Activated naive CD4-positive, alpha-beta T cell treated with anti-CD3 and anti-CD28 coated beads, Interleukin-2, amount 10 ng/mL, durations not matched to agents 7 days and 5 days (primary cell): ENCODE measurements around the gene FKBP5.
"Not testable (repeated sequence)": the region's sequence is repeated elsewhere in the genome, so short reads cannot be mapped to it uniquely, and the experiment has no call there.

Experiments used
- CTCF ChIA-PET: fragments of 350-600 bp; sonication (Branson Sonifier 250); formaldehyde crosslinking; loops from one replicate; lab custom pipeline; 2021; ENCODE audit warnings: antibody characterized with exemption; lab: Charles Lee
- DNase-seq: peaks from one replicate; pipeline ENCODE4 v3.0.0-alpha.2; 2020
- H3K27ac Mint-ChIP-seq: one replicate; pipeline ENCODE4 v1.8.0; 2021; ENCODE audit warnings: mild to moderate bottlenecking, moderate library complexity, mixed read lengths
- H3K27me3 Mint-ChIP-seq: one replicate; pipeline ENCODE4 v1.8.0; 2021; ENCODE audit warnings: mild to moderate bottlenecking, mixed read lengths
- H3K36me3 Mint-ChIP-seq: one replicate; pipeline ENCODE4 v1.8.0; 2021; ENCODE audit warnings: mixed read lengths
- H3K4me1 Mint-ChIP-seq: one replicate; pipeline ENCODE4 v1.8.0; 2021; ENCODE audit warnings: mixed read lengths
- H3K4me3 Mint-ChIP-seq: one replicate; pipeline ENCODE4 v1.8.0; 2021; ENCODE audit warnings: mild to moderate bottlenecking, moderate library complexity, mixed read lengths
- H3K9me3 Mint-ChIP-seq: one replicate; pipeline ENCODE4 v1.8.0; 2021; ENCODE audit warnings: mixed read lengths

The FKBP5 gene

DNA sequence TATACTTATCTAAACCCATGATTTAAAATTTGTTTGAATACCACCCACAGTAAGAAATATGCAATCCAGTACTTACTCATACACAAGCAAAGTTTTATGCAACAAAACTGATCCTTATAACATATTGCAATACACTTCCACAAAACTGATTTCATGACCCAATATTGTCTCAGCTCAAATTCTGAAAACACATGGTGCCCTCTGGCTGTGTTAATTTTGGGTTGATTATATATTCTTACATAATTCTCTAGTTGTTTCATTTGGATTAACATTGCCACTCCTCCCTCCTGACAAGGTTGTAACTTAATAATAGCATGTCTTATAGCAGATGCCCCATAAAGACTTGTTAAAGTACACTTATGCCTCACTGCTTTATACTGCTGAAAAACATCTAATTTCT, 103.1 kb downstream of the FKBP5 start:
- peak overlapping the region; percentile 74 for H3K27ac Mint-ChIP-seq

DNA sequence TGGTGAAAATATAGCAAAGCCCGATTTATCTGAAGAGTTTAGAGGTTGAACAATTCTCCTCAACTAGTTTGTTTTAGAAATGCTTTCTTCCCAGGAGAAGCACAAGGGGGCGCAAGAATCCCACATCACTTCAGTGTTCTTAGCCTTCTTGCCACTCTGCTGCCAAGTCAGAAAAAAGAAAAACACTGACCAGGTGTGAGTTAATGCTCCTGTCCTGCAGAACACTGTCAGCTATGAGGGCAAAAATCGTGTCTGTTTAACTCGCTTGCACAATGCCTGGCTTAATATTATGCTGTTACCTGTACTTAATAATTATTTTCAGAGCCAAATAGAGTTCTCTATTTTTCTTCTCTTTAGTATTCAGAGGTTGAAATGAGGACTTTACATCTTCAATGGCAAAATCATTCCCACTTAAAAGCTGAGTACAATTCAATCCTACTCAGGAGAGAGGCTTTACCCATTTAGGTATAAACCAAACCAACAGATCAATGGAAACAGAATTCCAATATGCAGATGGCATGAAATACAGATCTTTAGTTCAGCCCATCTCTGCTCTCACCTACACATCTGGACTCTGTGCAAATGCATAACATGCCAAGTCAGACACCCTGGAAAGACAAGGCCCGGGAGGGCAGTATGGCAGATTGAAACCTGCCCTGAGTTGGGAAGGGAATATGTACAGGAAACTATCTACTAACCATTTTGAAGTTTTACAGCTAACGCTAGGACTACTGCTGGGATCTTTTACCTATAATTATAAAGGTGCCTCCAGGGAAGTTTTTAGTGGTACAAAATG, 104.6 kb downstream of the FKBP5 start:
- no peak overlapping the region for H3K4me3 Mint-ChIP-seq
- H3K9me3 Mint-ChIP-seq: no peaks in the 10 kb centered on the region
- peaks cover 28% of the 10 kb centered on the region for H3K36me3 Mint-ChIP-seq
- peaks cover 47% of the 10 kb centered on the region for H3K4me1 Mint-ChIP-seq
- peak; percentile 85 for DNase-seq
- peak overlapping the region; percentile 78 for H3K27ac Mint-ChIP-seq
- H3K27me3 Mint-ChIP-seq: no peaks in the 10 kb centered on the region
- CTCF ChIA-PET: interaction anchor here (0.7 to 9.2 kb wide), 12 partner anchors 11 to 287 kb away, joined by 3 to 169 read pairs (median 4); partner anchors contain the start of genes ARMC12 and DEF6

More for the DNA sequence above, 103.1 kb downstream of the FKBP5 start:
- no peak overlapping the region for H3K4me3 Mint-ChIP-seq
- peaks cover 57% of the 10 kb centered on the region for H3K4me1 Mint-ChIP-seq
- CTCF ChIA-PET: interaction anchor here (0.7 to 9.2 kb wide), 6 partner anchors 34 to 290 kb away, joined by 3 to 169 read pairs (median 8); partner anchors contain the start of gene ARMC12
- no peaks in the 10 kb centered on the region for H3K27me3 Mint-ChIP-seq
- peaks cover 36% of the 10 kb centered on the region for H3K36me3 Mint-ChIP-seq
- DNase-seq: no peak
- no peaks in the 10 kb centered on the region for H3K9me3 Mint-ChIP-seq

DNA sequence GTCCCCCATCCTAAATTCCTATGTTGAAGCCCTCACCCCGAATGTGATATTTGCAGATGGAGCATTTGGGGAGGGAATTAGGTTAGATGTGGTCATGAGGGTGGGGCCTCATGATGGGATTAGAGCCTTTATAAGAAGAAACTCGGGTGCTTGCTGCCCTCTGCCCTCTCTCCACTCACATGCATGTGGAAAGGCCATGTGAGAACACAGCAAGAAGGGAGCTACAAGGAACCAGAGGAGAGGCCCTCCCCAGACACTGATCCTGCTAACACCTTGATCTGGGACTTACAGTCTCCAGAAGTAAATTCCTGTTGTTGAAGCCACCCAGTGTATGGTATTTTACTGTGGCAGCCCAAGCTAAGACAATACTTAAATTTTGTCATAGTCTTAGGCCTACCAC, 106.4 kb downstream of the FKBP5 start:
- Mint-ChIP-seq H3K36me3 (peaks cover 28% of the 10 kb centered on the region), H3K27me3 (no peaks in the 10 kb centered on the region), H3K4me3 (no peak overlapping the region), H3K4me1 (peaks cover 43% of the 10 kb centered on the region), H3K9me3 (no peaks in the 10 kb centered on the region), H3K27ac (no peak overlapping the region)
- CTCF ChIA-PET: interaction anchor here (0.6 to 9.2 kb wide), 5 partner anchors 9 to 153 kb away, joined by 3 to 169 read pairs (median 3); partner anchors contain the start of gene ARMC12
- DNase-seq: no peak

DNA sequence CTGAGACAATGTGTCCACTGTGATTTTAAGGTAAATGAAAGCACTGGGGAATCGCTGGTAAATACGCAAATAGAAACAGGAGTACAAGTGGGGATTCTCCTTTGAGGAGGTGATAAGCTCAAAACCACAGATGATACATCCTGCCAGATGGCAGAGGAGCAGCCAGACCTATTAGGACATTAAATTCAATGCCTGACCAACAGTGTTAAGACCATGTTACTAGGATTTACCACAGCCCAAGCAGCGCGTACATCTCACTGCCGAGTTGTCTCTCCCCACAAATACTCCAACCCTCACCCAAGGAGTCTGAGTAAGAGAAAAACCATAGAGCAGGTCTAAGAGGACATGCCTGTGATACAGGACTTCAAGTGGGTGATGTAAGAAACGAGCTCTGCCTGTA, 107.1 kb downstream of the FKBP5 start:
- Mint-ChIP-seq H3K4me1 (peaks cover 36% of the 10 kb centered on the region), H3K4me3 (no peak overlapping the region), H3K36me3 (peaks cover 29% of the 10 kb centered on the region), H3K27ac (peak overlapping the region; percentile 42), H3K27me3 (no peaks in the 10 kb centered on the region), H3K9me3 (no peaks in the 10 kb centered on the region)
- CTCF ChIA-PET: interaction anchor here (0.6 to 9.2 kb wide), 5 partner anchors 13 to 154 kb away, joined by 3 to 169 read pairs (median 3); partner anchors contain the start of gene ARMC12
- no peak for DNase-seq

DNA sequence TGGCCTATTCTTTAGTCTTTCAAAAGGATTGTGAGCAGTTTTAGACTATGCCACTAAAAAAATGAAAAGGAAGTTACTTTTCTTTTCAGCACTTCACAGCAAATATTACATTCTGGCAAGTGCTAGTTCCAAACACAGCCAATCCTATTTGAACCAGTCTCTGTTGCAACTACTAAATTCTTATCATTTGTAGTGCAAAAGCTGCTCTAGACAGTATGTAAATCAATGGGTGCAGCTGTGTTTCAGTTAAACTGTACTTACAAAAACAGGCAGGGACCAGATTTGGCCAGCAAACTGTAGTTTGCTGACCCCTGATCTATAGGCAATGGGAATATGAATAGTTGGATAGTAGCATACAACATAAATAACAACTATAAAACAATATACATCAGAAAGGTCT, 107.9 kb downstream of the FKBP5 start:
- Mint-ChIP-seq H3K27me3 (no peaks in the 10 kb centered on the region), H3K4me3 (no peak overlapping the region), H3K9me3 (no peaks in the 10 kb centered on the region), H3K4me1 (peaks cover 28% of the 10 kb centered on the region), H3K27ac (no peak overlapping the region), H3K36me3 (peaks cover 28% of the 10 kb centered on the region)
- CTCF ChIA-PET: interaction anchor here (9.2 kb wide), 1 partner anchor 155 kb away, joined by 169 read pairs; the partner anchor contains the start of gene ARMC12
- no peak for DNase-seq

DNA sequence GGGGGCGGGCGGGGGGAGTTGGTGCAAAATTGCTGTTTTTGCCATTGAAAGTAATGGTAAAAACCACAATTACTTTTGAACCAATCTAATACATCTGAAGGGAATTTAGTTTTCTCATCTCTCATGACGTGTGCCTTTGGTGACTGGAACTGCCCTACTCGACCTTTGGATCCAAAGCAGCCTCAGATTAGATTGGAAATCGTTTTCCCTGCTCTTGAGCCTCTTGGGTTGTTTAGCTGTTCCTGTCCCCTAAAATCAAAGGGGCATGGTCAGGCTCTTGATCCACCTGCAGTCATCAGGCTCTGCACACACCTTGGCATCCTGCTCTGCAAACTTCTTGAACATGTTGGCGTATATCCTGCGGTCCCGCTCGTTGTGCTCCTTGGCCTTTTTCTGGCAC, 112.0 kb downstream of the FKBP5 start:
- Mint-ChIP-seq H3K9me3 (no peaks in the 10 kb centered on the region), H3K27ac (no peak overlapping the region), H3K27me3 (no peaks in the 10 kb centered on the region), H3K4me1 (peaks cover 3% of the 10 kb centered on the region), H3K36me3 (peaks cover 39% of the 10 kb centered on the region), H3K4me3 (no peak overlapping the region)
- DNase-seq: no peak
- CTCF ChIA-PET: no interaction called here

DNA sequence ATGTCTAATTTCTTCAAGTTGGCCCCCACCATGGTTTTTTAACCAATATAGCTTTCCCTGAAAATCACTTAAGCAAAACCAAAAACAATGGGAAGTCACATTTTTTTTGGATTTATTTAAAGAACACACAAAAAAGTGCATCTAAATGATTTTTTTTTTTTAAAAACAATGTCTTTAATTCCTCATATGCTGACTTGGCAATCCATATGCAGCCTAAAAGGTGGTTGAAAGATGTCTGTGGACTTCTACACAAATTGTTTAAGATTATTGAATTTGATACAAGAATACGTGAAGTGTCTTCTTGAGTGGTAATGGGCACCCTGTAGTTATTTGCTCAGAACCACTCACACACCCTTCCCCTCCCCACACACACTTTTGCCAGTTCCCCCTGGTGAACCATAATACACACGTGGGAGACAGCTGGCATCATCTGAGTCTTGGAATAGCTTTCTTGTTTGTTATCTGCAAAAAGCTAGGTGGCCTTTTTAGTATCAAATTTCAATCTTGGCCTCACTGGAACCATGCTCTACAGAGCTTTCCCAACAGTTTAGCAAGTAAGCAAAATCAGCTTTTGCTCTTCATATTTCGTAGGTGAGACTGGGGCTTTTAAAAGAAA, 115.1 kb downstream of the FKBP5 start:
- H3K4me3 Mint-ChIP-seq: no peak overlapping the region
- no peak for DNase-seq
- CTCF ChIA-PET: interaction anchor here (0.9 to 2.0 kb wide), 5 partner anchors 9 to 164 kb away, joined by 3 to 7 read pairs (median 4); no protein-coding TSS in a partner anchor
- no peak overlapping the region for H3K27ac Mint-ChIP-seq
- no peaks in the 10 kb centered on the region for H3K27me3 Mint-ChIP-seq
- H3K36me3 Mint-ChIP-seq: peaks cover 44% of the 10 kb centered on the region
- no peaks in the 10 kb centered on the region for H3K9me3 Mint-ChIP-seq
- H3K4me1 Mint-ChIP-seq: no peaks in the 10 kb centered on the region

DNA sequence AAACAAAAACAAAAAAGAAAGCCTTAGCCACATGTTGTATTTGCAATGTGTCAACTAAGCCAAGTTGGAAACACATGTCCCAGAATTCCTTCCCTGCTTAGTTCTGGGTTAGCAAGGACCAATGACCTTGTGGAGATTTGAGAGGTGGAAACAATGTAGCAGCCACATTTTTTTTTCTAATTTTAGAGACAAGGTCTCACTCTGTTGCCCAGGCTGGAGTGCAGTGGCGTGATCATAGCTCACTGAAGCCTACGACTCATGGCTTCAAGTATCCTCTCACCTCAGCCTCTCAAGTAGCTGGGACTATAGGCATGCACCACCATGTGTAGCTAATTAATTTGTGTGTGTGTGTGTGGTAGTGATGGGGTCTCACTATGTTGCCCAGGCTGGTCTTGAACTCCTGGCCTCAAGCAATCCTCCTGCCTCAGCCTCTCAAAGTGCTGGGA, 117.8 kb downstream of the FKBP5 start:
- DNase-seq, H3K4me1 Mint-ChIP-seq, H3K9me3 Mint-ChIP-seq, H3K27me3 Mint-ChIP-seq, H3K27ac Mint-ChIP-seq, H3K4me3 Mint-ChIP-seq: not testable (repeated sequence)
- CTCF ChIA-PET: interaction anchor here (0.7 to 1.4 kb wide), 3 partner anchors 7 to 208 kb away, joined by 3 to 7 read pairs (median 3); partner anchors contain the start of gene ARMC12
- H3K36me3 Mint-ChIP-seq: peaks cover 32% of the 10 kb centered on the region

DNA sequence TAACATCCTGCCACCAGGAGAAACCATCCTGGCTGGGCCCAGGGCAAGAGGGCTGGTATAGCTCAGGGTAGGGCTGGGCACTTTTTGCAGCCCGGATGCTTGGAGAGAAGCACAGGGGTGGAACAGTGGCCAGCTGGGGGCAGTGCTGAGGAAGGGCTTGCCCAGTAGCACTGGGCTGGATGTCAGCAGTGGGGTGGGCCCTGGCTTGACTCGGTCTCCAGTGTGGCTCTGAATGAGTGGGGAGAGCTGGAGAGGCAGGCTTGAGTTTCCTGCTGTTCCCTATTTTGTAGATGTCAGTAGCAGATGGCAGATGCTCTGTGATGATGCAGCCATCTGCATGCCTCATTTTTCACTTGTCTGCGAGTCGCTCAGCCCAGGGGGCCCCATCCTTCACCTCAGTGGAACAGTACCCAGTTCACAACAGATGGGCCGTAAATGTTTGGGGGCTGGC, 119.7 kb downstream of the FKBP5 start:
- CTCF ChIA-PET: interaction anchor here (0.7 to 2.7 kb wide), 9 partner anchors 10 to 170 kb away, joined by 3 to 30 read pairs (median 4); partner anchors contain the start of gene ARMC12

DNA sequence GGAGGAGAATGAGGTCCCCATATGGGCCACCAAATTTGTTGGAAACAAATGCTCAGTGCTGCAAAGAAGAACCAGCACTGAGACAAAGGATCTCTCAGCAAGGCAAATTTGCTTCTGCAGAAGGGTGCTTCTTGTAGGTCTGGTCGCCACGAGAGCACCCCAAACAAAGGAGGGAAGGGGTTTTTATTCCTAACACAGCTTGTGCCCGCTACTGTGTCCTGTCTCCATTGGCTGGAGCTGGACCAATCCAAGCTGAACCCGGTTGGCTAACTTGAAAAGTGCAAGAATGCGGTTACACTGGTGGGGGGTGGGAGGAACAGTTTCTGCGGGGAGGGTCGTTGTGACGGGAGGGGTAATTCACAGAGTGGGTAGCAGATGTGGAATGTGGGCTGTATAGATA, 121.9 kb downstream of the FKBP5 start:
- Mint-ChIP-seq H3K27ac (no peak overlapping the region), H3K9me3 (no peaks in the 10 kb centered on the region), H3K27me3 (peaks cover 38% of the 10 kb centered on the region), H3K36me3 (peaks cover 8% of the 10 kb centered on the region), H3K4me3 (no peak overlapping the region), H3K4me1 (no peaks in the 10 kb centered on the region)
- DNase-seq: no peak
- CTCF ChIA-PET: interaction anchor here (1.0 to 2.7 kb wide), 4 partner anchors 14 to 172 kb away, joined by 3 to 30 read pairs (median 4); partner anchors contain the start of gene ARMC12

More for the DNA sequence above, 119.7 kb downstream of the FKBP5 start:
- Mint-ChIP-seq H3K36me3 (peaks cover 18% of the 10 kb centered on the region), H3K4me1 (no peaks in the 10 kb centered on the region), H3K4me3 (no peak overlapping the region), H3K27ac (no peak overlapping the region), H3K9me3 (no peaks in the 10 kb centered on the region), H3K27me3 (peaks cover 23% of the 10 kb centered on the region)
- peak; percentile 60 for DNase-seq

DNA sequence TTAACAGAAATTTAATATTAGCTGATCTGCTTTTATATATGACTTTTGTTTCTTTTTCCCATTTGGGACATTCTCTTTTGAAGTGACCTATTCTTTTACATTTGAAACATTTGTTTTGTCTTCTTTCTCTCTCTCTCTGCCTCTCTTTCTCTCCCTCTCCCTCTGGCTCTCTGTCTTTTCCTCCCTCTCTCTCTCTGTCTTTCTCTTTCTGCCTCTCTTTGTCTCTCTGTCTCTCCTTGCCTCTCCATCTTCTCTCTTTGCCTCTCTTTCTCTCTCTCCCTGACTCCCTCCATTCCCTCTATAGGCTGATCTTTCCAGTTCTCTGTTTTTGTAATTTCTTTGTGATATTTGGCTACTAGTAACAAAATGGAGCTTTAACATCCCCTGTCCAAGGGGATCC, 124.0 kb downstream of the FKBP5 start:
- H3K27me3 Mint-ChIP-seq: peaks cover 42% of the 10 kb centered on the region
- DNase-seq: no peak
- H3K9me3 Mint-ChIP-seq: no peaks in the 10 kb centered on the region
- no peaks in the 10 kb centered on the region for H3K4me1 Mint-ChIP-seq
- CTCF ChIA-PET: interaction anchor here (1.2 kb wide), 1 partner anchor 12 kb away, joined by 6 read pairs; no protein-coding TSS in a partner anchor
- H3K4me3 Mint-ChIP-seq: no peak overlapping the region
- H3K36me3 Mint-ChIP-seq: no peaks in the 10 kb centered on the region
- no peak overlapping the region for H3K27ac Mint-ChIP-seq

DNA sequence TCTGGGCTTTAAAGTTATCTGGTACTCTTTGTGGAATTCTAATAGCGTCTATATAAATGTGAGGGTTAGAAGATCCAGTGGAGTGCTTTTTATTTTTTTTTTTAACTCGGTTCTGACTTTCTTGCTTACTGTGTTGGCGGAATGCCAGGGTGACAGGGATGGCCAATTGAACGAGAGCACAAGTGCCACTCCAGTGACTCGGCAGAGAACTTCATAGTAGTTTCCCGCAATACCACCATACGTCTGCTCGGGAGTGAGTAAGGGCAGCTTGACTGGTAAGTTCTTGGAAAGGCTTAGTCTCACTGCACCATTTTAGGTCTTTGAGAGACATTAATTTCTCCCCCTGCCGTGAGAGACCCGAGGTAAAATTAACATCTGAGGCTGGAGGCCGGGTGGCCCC, 126.7 kb downstream of the FKBP5 start:
- H3K4me1 Mint-ChIP-seq: no peaks in the 10 kb centered on the region
- DNase-seq: no peak
- CTCF ChIA-PET: interaction anchor here (1.7 kb wide), 2 partner anchors 8 to 175 kb away, joined by 4 to 5 read pairs; partner anchors contain the start of gene ARMC12

DNA sequence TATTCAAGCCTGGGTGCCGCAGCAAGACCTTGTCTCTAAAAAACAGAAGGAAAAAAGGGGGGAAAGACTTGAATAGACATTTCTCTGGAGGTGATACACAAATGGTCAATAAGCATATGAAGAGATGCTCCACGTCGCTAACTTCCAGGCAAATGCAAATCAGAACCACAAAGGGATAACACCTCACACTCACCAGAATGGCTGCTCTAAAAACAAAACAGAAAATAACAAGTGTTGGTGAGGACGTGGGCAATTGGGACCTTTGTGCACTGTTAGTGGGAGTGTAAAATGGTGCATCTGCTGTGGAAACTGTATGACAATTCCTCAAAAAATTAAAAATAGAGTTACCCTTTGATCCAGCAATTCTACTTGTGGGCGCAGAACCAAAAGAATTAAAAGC, 127.6 kb downstream of the FKBP5 start:
- H3K4me3 Mint-ChIP-seq: no peak overlapping the region
- CTCF ChIA-PET: interaction anchor here (0.8 to 1.8 kb wide), 2 partner anchors 9 to 39 kb away, joined by 3 to 11 read pairs; no protein-coding TSS in a partner anchor

More for the DNA sequence above, 126.7 kb downstream of the FKBP5 start:
- no peaks in the 10 kb centered on the region for H3K36me3 Mint-ChIP-seq
- peaks cover 46% of the 10 kb centered on the region for H3K27me3 Mint-ChIP-seq
- no peaks in the 10 kb centered on the region for H3K9me3 Mint-ChIP-seq
- no peak overlapping the region for H3K4me3 Mint-ChIP-seq
- no peak overlapping the region for H3K27ac Mint-ChIP-seq

DNA sequence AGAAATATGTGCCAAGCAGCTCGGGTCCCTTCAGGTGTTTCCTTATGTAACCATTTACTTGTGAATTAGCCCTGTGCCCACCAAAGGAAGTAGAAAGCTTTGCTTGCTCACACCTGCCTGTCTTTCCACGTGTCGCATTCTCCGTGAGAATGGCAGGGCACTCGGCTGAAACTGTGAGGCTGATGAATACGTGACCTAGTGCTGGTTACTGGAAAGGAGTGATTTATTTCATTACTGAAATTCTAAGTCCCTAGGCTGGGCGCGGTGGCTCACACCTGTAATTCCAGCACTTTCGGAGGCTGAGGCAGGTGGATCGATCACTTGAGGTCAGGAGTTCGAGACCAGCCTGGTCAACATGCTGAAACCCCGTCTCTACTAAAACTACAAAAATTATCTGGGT, 130.1 kb downstream of the FKBP5 start:
- no peaks in the 10 kb centered on the region for H3K4me1 Mint-ChIP-seq
- CTCF ChIA-PET: no interaction called here
- H3K27me3 Mint-ChIP-seq: peaks cover 36% of the 10 kb centered on the region
- no peak overlapping the region for H3K27ac Mint-ChIP-seq
- no peak overlapping the region for H3K4me3 Mint-ChIP-seq
- no peaks in the 10 kb centered on the region for H3K9me3 Mint-ChIP-seq
- H3K36me3 Mint-ChIP-seq: no peaks in the 10 kb centered on the region
- no peak for DNase-seq

More for the DNA sequence above, 127.6 kb downstream of the FKBP5 start:
- H3K9me3 Mint-ChIP-seq: no peaks in the 10 kb centered on the region
- no peak for DNase-seq
- H3K27ac Mint-ChIP-seq: no peak overlapping the region
- H3K36me3 Mint-ChIP-seq: no peaks in the 10 kb centered on the region
- H3K27me3 Mint-ChIP-seq: peaks cover 43% of the 10 kb centered on the region
- H3K4me1 Mint-ChIP-seq: no peaks in the 10 kb centered on the region
